ENCODE measurements around the gene COG5.

The COG5 gene

GRCh38 chr7:107453388-107453787 is 110.3 kb downstream of the COG5 start:
- no peak for DNase-seq

GRCh38 chr7:107450970-107451369 is 112.8 kb downstream of the COG5 start:
- no peak for DNase-seq

GRCh38 chr7:107446988-107447387 is 116.7 kb downstream of the COG5 start:
- DNase-seq = no peak

- DNase-seq = no peak
These were observed 117.2 kb downstream of the COG5 start for GRCh38 chr7:107446531-107446930.

GRCh38 chr7:107442678-107443077 is 121.0 kb downstream of the COG5 start:
- no peak for DNase-seq

GRCh38 chr7:107441581-107442422 is 121.9 kb downstream of the COG5 start:
- no peak for DNase-seq

- DNase-seq = no peak
These were observed 124.7 kb downstream of the COG5 start for GRCh38 chr7:107439025-107439424.

- no peak for DNase-seq
These were observed 128.0 kb downstream of the COG5 start for GRCh38 chr7:107435749-107436148.

GRCh38 chr7:107432261-107432660 is 131.5 kb downstream of the COG5 start:
- no peak for DNase-seq

GRCh38 chr7:107430057-107430456 is 133.7 kb downstream of the COG5 start:
- DNase-seq = no peak

GRCh38 chr7:107428642-107429041 is 135.1 kb downstream of the COG5 start:
- no peak for DNase-seq

GRCh38 chr7:107427462-107427861 is 136.3 kb downstream of the COG5 start:
- no peak for DNase-seq

GRCh38 chr7:107414198-107414597 is 149.5 kb downstream of the COG5 start:
- DNase-seq = no peak

- no peak for DNase-seq
These were observed 155.4 kb downstream of the COG5 start for GRCh38 chr7:107408349-107408748.

GRCh38 chr7:107405559-107405958 is 158.2 kb downstream of the COG5 start:
- no peak for DNase-seq

- DNase-seq = no peak
These were observed 158.8 kb downstream of the COG5 start for GRCh38 chr7:107404740-107405537.

GRCh38 chr7:107398161-107398560 is 165.6 kb downstream of the COG5 start:
- DNase-seq = no peak

- DNase-seq = no peak
These were observed 166.7 kb downstream of the COG5 start for GRCh38 chr7:107396990-107397389.

- no peak for DNase-seq
These were observed 167.6 kb downstream of the COG5 start for GRCh38 chr7:107396081-107396480.

- no peak for DNase-seq
These were observed 168.9 kb downstream of the COG5 start for GRCh38 chr7:107394831-107395230.

- DNase-seq = no peak
These were observed 169.4 kb downstream of the COG5 start for GRCh38 chr7:107394276-107394675.

- DNase-seq = no peak
These were observed 170.9 kb downstream of the COG5 start for GRCh38 chr7:107392830-107393229.

GRCh38 chr7:107390916-107391315 is 172.8 kb downstream of the COG5 start:
- DNase-seq = no peak

GRCh38 chr7:107388604-107389003 is 175.1 kb downstream of the COG5 start:
- DNase-seq = no peak
